Measurements from ENCODE around the gene CYP26C1. TPM values are rescaled to one million over a fixed set of nuclear protein-coding genes. Genes with fewer than 3 reads are reported as not detected.

Gene CYP26C1
- total RNA-seq, 6 donors from 2014 or later, result 0.22 to 0.46 (median 0.37) TPM; not detected in 1

- Histone ChIP-seq H3K4me1 (peaks cover 26 to 56% (median 27%) of the 10 kb centered on the region in 4 donors), H3K27me3 (peaks cover 0 to 40% (median 17%) of the 10 kb centered on the region in 4 donors), H3K4me3 (no peak overlapping the region), H3K27ac (no peak overlapping the region), H3K36me3 (peaks cover 0 to 7% (median 0%) of the 10 kb centered on the region in 4 donors), H3K9me3 (no peaks in the 10 kb centered on the region)
- no peak for TF ChIP-seq POLR2AphosphoS5 (IDR thresholded peaks at IDR 0.05)
- no peak for TF ChIP-seq EP300 (IDR thresholded peaks at IDR 0.05)
- TF ChIP-seq CTCF (IDR thresholded peaks at IDR 0.05), result no peak
- TF ChIP-seq POLR2A (IDR thresholded peaks at IDR 0.05), result no peak
- DNase-seq (no peak), ATAC-seq (ENCODE audit: low FRiP score in 2 of 2) (no peak)
- 84 to 89% methylated on average over 1 to 9 of the region's 9 CpGs for WGBS, 2 donors
These were observed 3.5 kb downstream of the CYP26C1 start for GRCh38 chr10:93063977-93064660.

GRCh38 chr10:93064874-93065660, 4.5 kb downstream of the CYP26C1 start:
- 81% methylated on average over 8 to 12 of the region's 12 CpGs for WGBS, 2 donors
- H3K9me3 ChIP-seq, result no peaks in the 10 kb centered on the region
- TF ChIP-seq EP300 (IDR thresholded peaks at IDR 0.05) (no peak), POLR2AphosphoS5 (IDR thresholded peaks at IDR 0.05) (no peak), CTCF (IDR thresholded peaks at IDR 0.05) (no peak), POLR2A (IDR thresholded peaks at IDR 0.05) (no peak)
- no peaks in the 10 kb centered on the region for H3K36me3 ChIP-seq
- peaks cover 0 to 41% (median 18%) of the 10 kb centered on the region in 4 donors for H3K27me3 ChIP-seq
- no peak for DNase-seq
- no peak overlapping the region for H3K27ac ChIP-seq
- no peak for ATAC-seq (ENCODE audit: low FRiP score in 2 of 2)
- no peak overlapping the region for H3K4me3 ChIP-seq
- H3K4me1 ChIP-seq, result peaks cover 26 to 56% (median 28%) of the 10 kb centered on the region in 4 donors

GRCh38 chr10:93065675-93066543, 5.3 kb downstream of the CYP26C1 start:
- WGBS, 2 donors, result 27 to 40% methylated on average over 34 to 52 of the region's 81 CpGs
- peaks cover 0 to 38% (median 20%) of the 10 kb centered on the region in 4 donors for H3K27me3 ChIP-seq
- ATAC-seq (ENCODE audit: low FRiP score in 2 of 2) (no peak), DNase-seq (peak in 1 of 2 donors; percentile 80)
- no peak overlapping the region for H3K27ac ChIP-seq
- H3K4me1 ChIP-seq, result peaks cover 26 to 50% (median 28%) of the 10 kb centered on the region in 4 donors
- no peaks in the 10 kb centered on the region for H3K36me3 ChIP-seq
- no peaks in the 10 kb centered on the region for H3K9me3 ChIP-seq
- H3K4me3 ChIP-seq, result no peak overlapping the region
- no peak for TF ChIP-seq CTCF (IDR thresholded peaks at IDR 0.05)
- no peak for TF ChIP-seq EP300 (IDR thresholded peaks at IDR 0.05)
- TF ChIP-seq POLR2A (IDR thresholded peaks at IDR 0.05), result no peak
- no peak for TF ChIP-seq POLR2AphosphoS5 (IDR thresholded peaks at IDR 0.05)

DNA sequence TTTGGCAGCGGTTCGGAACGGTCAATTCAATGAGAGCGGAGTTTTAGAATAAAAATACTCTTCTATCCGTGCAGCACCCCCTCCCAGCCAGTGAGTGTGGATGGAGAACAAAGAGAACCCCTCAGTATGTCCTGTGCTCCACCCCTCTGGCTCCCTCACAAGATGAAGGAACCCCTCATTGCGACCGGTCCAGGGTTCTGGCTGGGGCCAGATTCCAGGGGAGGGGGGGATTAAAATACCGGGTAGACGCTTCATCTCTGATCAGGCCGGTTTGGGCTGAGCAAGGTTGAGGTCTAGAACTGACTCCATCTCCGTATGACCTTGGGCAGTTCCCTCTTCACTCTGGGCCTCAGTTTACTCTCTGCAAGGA, 5.9 kb downstream of the CYP26C1 start:
- H3K36me3 ChIP-seq, result no peaks in the 10 kb centered on the region
- 47 to 80% methylated on average over 1 to 11 of the region's 11 CpGs for WGBS, 2 donors
- H3K9me3 ChIP-seq, result no peaks in the 10 kb centered on the region
- TF ChIP-seq POLR2A (IDR thresholded peaks at IDR 0.05), result no peak
- no peak for TF ChIP-seq POLR2AphosphoS5 (IDR thresholded peaks at IDR 0.05)
- no peak for TF ChIP-seq EP300 (IDR thresholded peaks at IDR 0.05)
- no peak for TF ChIP-seq CTCF (IDR thresholded peaks at IDR 0.05)
- peaks cover 25 to 50% (median 27%) of the 10 kb centered on the region in 4 donors for H3K4me1 ChIP-seq
- DNase-seq (no peak), ATAC-seq (ENCODE audit: low FRiP score in 2 of 2) (no peak)
- H3K27ac ChIP-seq, result no peak overlapping the region
- no peak overlapping the region for H3K4me3 ChIP-seq
- peaks cover 0 to 40% (median 22%) of the 10 kb centered on the region in 4 donors for H3K27me3 ChIP-seq

Data from upper lobe of left lung (tissue), 6 donors.